Hepatic stellate cell (primary cell): ENCODE data around the gene PTPRG.

Experiments used
- DNase-seq: peaks from one replicate; pipeline ENCODE4 v3.0.0; 2011; ENCODE audit warnings: low spot score

PTPRG gene

GRCh38 chr3:61765157-61765876 is 203.9 kb downstream of the PTPRG start:
- DNase-seq, result no peak

GRCh38 chr3:61768284-61769037 is 207.1 kb downstream of the PTPRG start:
- no peak for DNase-seq

GRCh38 chr3:61769266-61769990 is 208.1 kb downstream of the PTPRG start:
- DNase-seq, result no peak

GRCh38 chr3:61771976-61772375 is 210.6 kb downstream of the PTPRG start:
- DNase-seq, result no peak

- DNase-seq, result peak; percentile 12
Observed at GRCh38 chr3:61772456-61772855, 211.1 kb downstream of the PTPRG start.

GRCh38 chr3:61774279-61774890 is 213.0 kb downstream of the PTPRG start:
- DNase-seq, result no peak

GRCh38 chr3:61776390-61776789 is 215.0 kb downstream of the PTPRG start:
- no peak for DNase-seq

GRCh38 chr3:61777483-61777882 is 216.1 kb downstream of the PTPRG start:
- no peak for DNase-seq

GRCh38 chr3:61778095-61778494 is 216.7 kb downstream of the PTPRG start:
- DNase-seq, result no peak

GRCh38 chr3:61780016-61780415 is 218.6 kb downstream of the PTPRG start:
- DNase-seq, result no peak

GRCh38 chr3:61780455-61781228 is 219.3 kb downstream of the PTPRG start:
- DNase-seq, result no peak

- peak; percentile 11 for DNase-seq
Observed at GRCh38 chr3:61783993-61784718, 222.8 kb downstream of the PTPRG start.

GRCh38 chr3:61788623-61789507 is 227.5 kb downstream of the PTPRG start:
- no peak for DNase-seq

- DNase-seq, result no peak
Observed at GRCh38 chr3:61789861-61790260, 228.5 kb downstream of the PTPRG start.

- DNase-seq, result no peak
Observed at GRCh38 chr3:61790411-61790810, 229.0 kb downstream of the PTPRG start.

GRCh38 chr3:61793056-61793455 is 231.7 kb downstream of the PTPRG start:
- no peak for DNase-seq

GRCh38 chr3:61793521-61793920 is 232.2 kb downstream of the PTPRG start:
- DNase-seq, result no peak

- no peak for DNase-seq
Observed at GRCh38 chr3:61794341-61794740, 233.0 kb downstream of the PTPRG start.

GRCh38 chr3:61794961-61795360 is 233.6 kb downstream of the PTPRG start:
- no peak for DNase-seq

GRCh38 chr3:61796088-61796680 is 234.8 kb downstream of the PTPRG start:
- DNase-seq, result no peak
